ENCODE measurements around the gene CORO2B. TPM values are rescaled to one million over a fixed set of nuclear protein-coding genes. Genes with fewer than 3 reads are reported as not detected.

The CORO2B gene
- total and polyA plus RNA-seq, 2 of the 13 experiments (the other 11 are each of a cell fraction or from before 2014, with no cell fraction given), result 0.35 to 0.63 TPM

DNA sequence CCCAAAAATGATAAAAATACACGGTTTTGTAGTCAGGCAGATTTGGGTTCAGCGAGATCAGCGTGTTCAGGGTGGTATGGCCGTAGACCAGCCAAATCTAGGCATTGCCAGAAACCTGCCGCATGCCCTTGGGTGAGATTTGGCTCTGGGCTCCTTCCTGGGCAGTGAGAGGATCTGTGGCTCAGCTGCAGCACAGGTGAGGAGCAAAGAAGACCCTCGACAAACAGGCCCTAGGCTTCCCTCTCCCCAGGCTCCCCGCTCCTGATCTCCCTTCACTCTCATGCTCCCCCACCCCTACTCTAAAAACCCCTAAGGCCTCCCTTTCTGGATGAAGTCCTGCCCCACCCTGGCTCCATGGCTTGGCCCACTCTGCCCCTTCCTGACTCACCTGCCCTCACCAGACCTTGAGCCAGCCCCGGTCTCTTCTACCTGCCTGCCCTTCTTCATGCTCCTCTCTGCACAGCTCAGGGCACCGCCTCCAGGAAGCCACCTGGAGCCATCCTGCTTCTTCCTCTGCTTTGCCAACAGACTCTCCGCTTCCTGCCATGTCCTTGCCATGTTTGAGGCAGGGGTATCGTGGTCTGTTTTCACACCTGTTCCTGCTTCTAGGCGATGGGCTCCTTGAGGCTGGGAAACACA is 88.1 kb downstream of the CORO2B start:
- DNase-seq (ENCODE audit: low spot score) (no peak), ATAC-seq (no peak), FAIRE-seq (no peak)
- Histone ChIP-seq H3K4me1 (ENCODE audit: insufficient read depth, low read length) (no peaks in the 10 kb centered on the region), H3K9ac (ENCODE audit: insufficient read depth, low read depth, low read length) (no peak overlapping the region), H3K9me3 (ENCODE audit: low read length) (no peaks in the 10 kb centered on the region), H2AFZ (ENCODE audit: low read length) (no peak overlapping the region), H3K27me3 (ENCODE audit: control insufficient read depth in 1 of 2, insufficient read depth in 2 of 2, low read length in 2 of 2) (no peaks in the 10 kb centered on the region; a peak in 1 of 5 replicates), H3K27ac (ENCODE audit: extremely low read length, insufficient read depth, low read length) (no peak overlapping the region), H4K20me1 (ENCODE audit: insufficient read depth, low read length) (no peaks in the 10 kb centered on the region), H3K36me3 (replicated peaks in 1 of 2; ENCODE audit: control insufficient read depth in 1 of 2, insufficient read depth in 2 of 2, low read length in 2 of 2) (no peaks in the 10 kb centered on the region), H3K4me2 (ENCODE audit: low read depth, low read length) (no peak overlapping the region), H3K4me3 (replicated peaks in 1 of 3; ENCODE audit: insufficient read depth in 1 of 3, low read depth in 2 of 3, low read length in 3 of 3) (no peak overlapping the region), H3K79me2 (ENCODE audit: insufficient read depth, low read length) (no peaks in the 10 kb centered on the region)
- TF ChIP-seq ZZZ3 (CRISPR knock-in tag; IDR thresholded peaks at IDR 0.05; ENCODE audit: borderline replicate concordance) (no peak), MAFG (CRISPR knock-in tag; IDR thresholded peaks at IDR 0.05) (no peak), ZNF468 (CRISPR knock-in tag; IDR thresholded peaks at IDR 0.05) (no peak), HIVEP1 (CRISPR knock-in tag; IDR thresholded peaks at IDR 0.05) (no peak), TBP (CRISPR knock-in tag; IDR thresholded peaks at IDR 0.05) (no peak), BRD4 (CRISPR knock-in tag; IDR thresholded peaks at IDR 0.05) (no peak), ZNF773 (CRISPR knock-in tag; IDR thresholded peaks at IDR 0.05; ENCODE audit: borderline replicate concordance) (no peak), RXRB (CRISPR knock-in tag; IDR thresholded peaks at IDR 0.05; ENCODE audit: borderline replicate concordance) (no peak)
- TF ChIP-seq, protein P1, sequence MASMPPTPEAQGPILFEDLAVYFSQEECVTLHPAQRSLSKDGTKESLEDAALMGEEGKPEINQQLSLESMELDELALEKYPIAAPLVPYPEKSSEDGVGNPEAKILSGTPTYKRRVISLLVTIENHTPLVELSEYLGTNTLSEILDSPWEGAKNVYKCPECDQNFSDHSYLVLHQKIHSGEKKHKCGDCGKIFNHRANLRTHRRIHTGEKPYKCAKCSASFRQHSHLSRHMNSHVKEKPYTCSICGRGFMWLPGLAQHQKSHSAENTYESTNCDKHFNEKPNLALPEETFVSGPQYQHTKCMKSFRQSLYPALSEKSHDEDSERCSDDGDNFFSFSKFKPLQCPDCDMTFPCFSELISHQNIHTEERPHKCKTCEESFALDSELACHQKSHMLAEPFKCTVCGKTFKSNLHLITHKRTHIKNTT (CRISPR knock-in tag; IDR thresholded peaks at IDR 0.05), result no peak
- TF ChIP-seq, protein P2, sequence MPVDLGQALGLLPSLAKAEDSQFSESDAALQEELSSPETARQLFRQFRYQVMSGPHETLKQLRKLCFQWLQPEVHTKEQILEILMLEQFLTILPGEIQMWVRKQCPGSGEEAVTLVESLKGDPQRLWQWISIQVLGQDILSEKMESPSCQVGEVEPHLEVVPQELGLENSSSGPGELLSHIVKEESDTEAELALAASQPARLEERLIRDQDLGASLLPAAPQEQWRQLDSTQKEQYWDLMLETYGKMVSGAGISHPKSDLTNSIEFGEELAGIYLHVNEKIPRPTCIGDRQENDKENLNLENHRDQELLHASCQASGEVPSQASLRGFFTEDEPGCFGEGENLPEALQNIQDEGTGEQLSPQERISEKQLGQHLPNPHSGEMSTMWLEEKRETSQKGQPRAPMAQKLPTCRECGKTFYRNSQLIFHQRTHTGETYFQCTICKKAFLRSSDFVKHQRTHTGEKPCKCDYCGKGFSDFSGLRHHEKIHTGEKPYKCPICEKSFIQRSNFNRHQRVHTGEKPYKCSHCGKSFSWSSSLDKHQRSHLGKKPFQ (CRISPR knock-in tag; IDR thresholded peaks at IDR 0.05; ENCODE audit: insufficient replicate concordance), result no peak
- TF ChIP-seq, protein P3, sequence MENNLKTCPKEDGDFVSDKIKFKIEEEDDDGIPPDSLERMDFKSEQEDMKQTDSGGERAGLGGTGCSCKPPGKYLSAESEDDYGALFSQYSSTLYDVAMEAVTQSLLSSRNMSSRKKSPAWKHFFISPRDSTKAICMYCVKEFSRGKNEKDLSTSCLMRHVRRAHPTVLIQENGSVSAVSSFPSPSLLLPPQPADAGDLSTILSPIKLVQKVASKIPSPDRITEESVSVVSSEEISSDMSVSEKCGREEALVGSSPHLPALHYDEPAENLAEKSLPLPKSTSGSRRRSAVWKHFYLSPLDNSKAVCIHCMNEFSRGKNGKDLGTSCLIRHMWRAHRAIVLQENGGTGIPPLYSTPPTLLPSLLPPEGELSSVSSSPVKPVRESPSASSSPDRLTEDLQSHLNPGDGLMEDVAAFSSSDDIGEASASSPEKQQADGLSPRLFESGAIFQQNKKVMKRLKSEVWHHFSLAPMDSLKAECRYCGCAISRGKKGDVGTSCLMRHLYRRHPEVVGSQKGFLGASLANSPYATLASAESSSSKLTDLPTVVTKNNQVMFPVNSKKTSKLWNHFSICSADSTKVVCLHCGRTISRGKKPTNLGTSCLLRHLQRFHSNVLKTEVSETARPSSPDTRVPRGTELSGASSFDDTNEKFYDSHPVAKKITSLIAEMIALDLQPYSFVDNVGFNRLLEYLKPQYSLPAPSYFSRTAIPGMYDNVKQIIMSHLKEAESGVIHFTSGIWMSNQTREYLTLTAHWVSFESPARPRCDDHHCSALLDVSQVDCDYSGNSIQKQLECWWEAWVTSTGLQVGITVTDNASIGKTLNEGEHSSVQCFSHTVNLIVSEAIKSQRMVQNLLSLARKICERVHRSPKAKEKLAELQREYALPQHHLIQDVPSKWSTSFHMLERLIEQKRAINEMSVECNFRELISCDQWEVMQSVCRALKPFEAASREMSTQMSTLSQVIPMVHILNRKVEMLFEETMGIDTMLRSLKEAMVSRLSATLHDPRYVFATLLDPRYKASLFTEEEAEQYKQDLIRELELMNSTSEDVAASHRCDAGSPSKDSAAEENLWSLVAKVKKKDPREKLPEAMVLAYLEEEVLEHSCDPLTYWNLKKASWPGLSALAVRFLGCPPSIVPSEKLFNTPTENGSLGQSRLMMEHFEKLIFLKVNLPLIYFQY (CRISPR knock-in tag; IDR thresholded peaks at IDR 0.05; ENCODE audit: borderline replicate concordance), result no peak
- TF ChIP-seq, protein P4, sequence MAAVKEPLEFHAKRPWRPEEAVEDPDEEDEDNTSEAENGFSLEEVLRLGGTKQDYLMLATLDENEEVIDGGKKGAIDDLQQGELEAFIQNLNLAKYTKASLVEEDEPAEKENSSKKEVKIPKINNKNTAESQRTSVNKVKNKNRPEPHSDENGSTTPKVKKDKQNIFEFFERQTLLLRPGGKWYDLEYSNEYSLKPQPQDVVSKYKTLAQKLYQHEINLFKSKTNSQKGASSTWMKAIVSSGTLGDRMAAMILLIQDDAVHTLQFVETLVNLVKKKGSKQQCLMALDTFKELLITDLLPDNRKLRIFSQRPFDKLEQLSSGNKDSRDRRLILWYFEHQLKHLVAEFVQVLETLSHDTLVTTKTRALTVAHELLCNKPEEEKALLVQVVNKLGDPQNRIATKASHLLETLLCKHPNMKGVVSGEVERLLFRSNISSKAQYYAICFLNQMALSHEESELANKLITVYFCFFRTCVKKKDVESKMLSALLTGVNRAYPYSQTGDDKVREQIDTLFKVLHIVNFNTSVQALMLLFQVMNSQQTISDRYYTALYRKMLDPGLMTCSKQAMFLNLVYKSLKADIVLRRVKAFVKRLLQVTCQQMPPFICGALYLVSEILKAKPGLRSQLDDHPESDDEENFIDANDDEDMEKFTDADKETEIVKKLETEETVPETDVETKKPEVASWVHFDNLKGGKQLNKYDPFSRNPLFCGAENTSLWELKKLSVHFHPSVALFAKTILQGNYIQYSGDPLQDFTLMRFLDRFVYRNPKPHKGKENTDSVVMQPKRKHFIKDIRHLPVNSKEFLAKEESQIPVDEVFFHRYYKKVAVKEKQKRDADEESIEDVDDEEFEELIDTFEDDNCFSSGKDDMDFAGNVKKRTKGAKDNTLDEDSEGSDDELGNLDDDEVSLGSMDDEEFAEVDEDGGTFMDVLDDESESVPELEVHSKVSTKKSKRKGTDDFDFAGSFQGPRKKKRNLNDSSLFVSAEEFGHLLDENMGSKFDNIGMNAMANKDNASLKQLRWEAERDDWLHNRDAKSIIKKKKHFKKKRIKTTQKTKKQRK (IDR thresholded peaks at IDR 0.05; ENCODE audit: low read length), result no peak
- in situ Hi-C loops (cut with HindIII; ENCODE audit: extremely low pct_ligation_motif_present, low pct_unique_long_range_greater_than_20kb), result no loop called here
- WGBS (ENCODE audit: low lambda C conversion rate), result 53% methylated on average over 8 of the region's 12 CpGs
- no TSS peak for BruUV-seq (replicated peaks)
- POLR2A ChIA-PET, result no interaction called here
- intact Hi-C loops (cut with micrococcal nuclease; ENCODE audit: unreplicated experiment), result no loop called here
- CTCF ChIA-PET (ENCODE audit: low intra/inter-chr PET ratio, low total read pairs), result no interaction called here

Data from HepG2 (cell line).